K562 (cell line): ENCODE data around the gene PTPN18. TPM values are rescaled to one million over a fixed set of nuclear protein-coding genes. Genes with fewer than 3 reads are reported as not detected.
A peak's percentile ranks its signal among the peaks of the same experiment; 100 is the strongest.

ENCODE experiments used
- CREB1 ChIP-seq, 2 experiments: sonication (generic) in 1 of 2; formaldehyde crosslinking in 1 of 2; IDR thresholded peaks; 2 replicates each; pipeline versions ENCODE4 v1.6.1 to v1.8.0; 2012 to 2022; ENCODE audit warnings: inconsistent platforms in 1 of 2, mild to moderate bottlenecking in 1 of 2, missing genetic modification reagents in 1 of 2, moderate library complexity in 1 of 2
- E2F8 ChIP-seq: fragments of 450-650 bp; IDR thresholded peaks from 2 replicates; pipeline ENCODE4 v1.7.1; 2018; ENCODE audit warnings: mild to moderate bottlenecking, low read depth; ENCODE audit not compliant: partially characterized antibody
- FOXO4 ChIP-seq: fragments of 450-650 bp; formaldehyde crosslinking; IDR thresholded peaks from 2 replicates; pipeline ENCODE4 v1.4.0; 2020; ENCODE audit warnings: mild to moderate bottlenecking, moderate library complexity
- GABPB1 ChIP-seq: sonication (generic); formaldehyde crosslinking; IDR thresholded peaks from 2 replicates; pipeline ENCODE4 v1.8.0; 2022; ENCODE audit warnings: mild to moderate bottlenecking, missing genetic modification reagents
- HNRNPL ChIP-seq: fragments of 200-400 bp; formaldehyde crosslinking; IDR thresholded peaks from 2 replicates; pipeline ENCODE4 v1.6.1; 2017; ENCODE audit warnings: low read depth, mild to moderate bottlenecking, low read length
- MXI1 ChIP-seq: IDR thresholded peaks from 2 replicates; pipeline ENCODE4 v1.6.1; 2011; ENCODE audit warnings: low read depth, mild to moderate bottlenecking, improper control_type of control experiment, low read length
- NCOA6 ChIP-seq: fragments of 450-650 bp; IDR thresholded peaks from 2 replicates; pipeline ENCODE4 v1.6.1; 2017; ENCODE audit warnings: mild to moderate bottlenecking
- NEUROD1 ChIP-seq: fragments of 150-350 bp; IDR thresholded peaks from 2 replicates; pipeline ENCODE4 v1.6.1; 2014; ENCODE audit warnings: borderline replicate concordance, low read length, low read depth; ENCODE audit not compliant: partially characterized antibody
- PPARD ChIP-seq: fragments of 250-450 bp; sonication (Bioruptor Pico); IDR thresholded peaks from 2 replicates; pipeline ENCODE4 v1.8.0; 2022; ENCODE audit warnings: inconsistent platforms, mild to moderate bottlenecking, moderate library complexity
- PURB ChIP-seq: sonication (generic); formaldehyde crosslinking; IDR thresholded peaks from 2 replicates; pipeline ENCODE4 v1.9.0; 2021; ENCODE audit warnings: low read depth, mild to moderate bottlenecking, missing genetic modification reagents
- STAT6 ChIP-seq: sonication (generic); formaldehyde crosslinking; IDR thresholded peaks from 2 replicates; pipeline ENCODE4 v1.8.1; 2023; ENCODE audit warnings: mild to moderate bottlenecking, missing genetic modification reagents
- TRIM25 ChIP-seq: fragments of 450-650 bp; IDR thresholded peaks from 2 replicates; pipeline ENCODE4 v1.7.0; 2016; ENCODE audit warnings: borderline replicate concordance
- TRIM28 ChIP-seq: fragments of 450-650 bp; IDR thresholded peaks from 2 replicates; pipeline ENCODE4 v1.6.1; 2017
- ZBED1 ChIP-seq: IDR thresholded peaks from 2 replicates; pipeline ENCODE4 v1.6.1; 2014
- ZNF134 ChIP-seq: fragments of 250-450 bp; sonication (Bioruptor Pico); conservative IDR thresholded peaks from 2 replicates; pipeline ENCODE4 v1.4.0; 2020
- ZNF140 ChIP-seq: fragments of 250-450 bp; sonication (Bioruptor Pico); IDR thresholded peaks from 2 replicates; pipeline ENCODE4 v1.8.0; 2021; ENCODE audit warnings: moderate library complexity, mild to moderate bottlenecking, inconsistent platforms
- ZNF217 ChIP-seq: sonication (generic); formaldehyde crosslinking; IDR thresholded peaks from 2 replicates; pipeline ENCODE4 v1.8.0; 2022; ENCODE audit warnings: mild to moderate bottlenecking, missing genetic modification reagents
- ZNF445 ChIP-seq: fragments of 250-450 bp; sonication (Bioruptor Pico); IDR thresholded peaks from 2 replicates; pipeline ENCODE4 v1.4.0; 2020; ENCODE audit warnings: low read depth, mild to moderate bottlenecking, moderate library complexity
- ZNF717 ChIP-seq: fragments of 250-450 bp; sonication (Bioruptor Pico); IDR thresholded peaks from 2 replicates; pipeline ENCODE4 v1.5.0; 2021
- ZSCAN29 ChIP-seq: fragments of 450-650 bp; IDR thresholded peaks from 2 replicates; pipeline ENCODE4 v1.6.1; 2017
- polyA plus RNA-seq, 8 experiments: library from polyadenylated mRNA; depleted of rRNA in 4 of 8; stranded (reverse) in 5 of 8; unstranded in 3 of 8; fragments of >200 nt; fragmentation: Nextera tagmentation in 2 of 8; fragmentation: Illumina TruSeq in 1 of 8; extraction: Ambion mirVana in 2 of 8; extraction: Trizol in 1 of 8; gene quantifications; 2 replicates each; pipeline versions ENCODE4 v1.2.1 to v1.2.3, GENCODE V29; 2011 to 2014; ENCODE audit warnings: inconsistent platforms in 1 of 8, missing spikeins in 1 of 8
- total RNA-seq, 7 experiments: library from RNA; depleted of rRNA in 6 of 7; stranded (reverse); fragments of >200 nt in 6 of 7; fragmentation: Illumina TruSeq in 2 of 7; extraction: Trizol in 2 of 7; gene quantifications; 2 replicates each; pipeline versions ENCODE4 v1.2.1 to v1.2.3, GENCODE V29; 2011 to 2021; ENCODE audit warnings: low replicate concordance in 1 of 7

PTPN18 gene
- total and polyA plus RNA-seq, 9 of the 15 experiments (the other 6 are each of a cell fraction or from before 2014, with no cell fraction given), result 11.6 to 90.7 (median 49.6) TPM

- TF ChIP-seq TRIM25, result no peak
- TF ChIP-seq FOXO4 (CRISPR knock-in tag), result no peak
- no peak for TF ChIP-seq PURB
- no peak for TF ChIP-seq NCOA6
- no peak for TF ChIP-seq HNRNPL
- no peak for TF ChIP-seq ZBED1
- TF ChIP-seq ZNF217, result no peak
- TF ChIP-seq NEUROD1, result no peak
- TF ChIP-seq TRIM28, result peak; percentile 49; the same call in 1 of the 2 replicates
- no peak for TF ChIP-seq ZNF134 (CRISPR knock-in tag)
- TF ChIP-seq ZSCAN29, result no peak
- no peak for TF ChIP-seq E2F8
- no peak for TF ChIP-seq ZNF717 (CRISPR knock-in tag)
- 0 out of 2 replicates have a peak, but pooled peaks have one; percentile 21 for TF ChIP-seq MXI1
- no peak for TF ChIP-seq STAT6
- TF ChIP-seq ZNF140, result no peak
- TF ChIP-seq GABPB1 (CRISPR knock-in tag), result 0 out of 2 replicates have a peak, but pooled peaks have one; percentile 36
- no peak for TF ChIP-seq ZNF445 (CRISPR knock-in tag)
- TF ChIP-seq PPARD (CRISPR knock-in tag), result no peak
- TF ChIP-seq CREB1 (IDR thresholded peaks at IDR 0.05), result peak; percentile 67
- TF ChIP-seq CREB1 (CRISPR knock-in tag; IDR thresholded peaks at IDR 0.05), result no peak
These were observed 18.8 kb upstream of the PTPN18 start (continued) for GRCh38 chr2:130336877-130337734.
